Spleen (tissue), 11 donors: ENCODE data around the gene PRSS56. TPM values are rescaled to one million over a fixed set of nuclear protein-coding genes. Genes with fewer than 3 reads are reported as not detected.
"Not testable (repeated sequence)": the region's sequence is repeated elsewhere in the genome, so short reads cannot be mapped to it uniquely, and the experiment has no call there.

ENCODE experiments used
- DNase-seq: peaks from one replicate; pipeline ENCODE4 v3.0.0-alpha.2; 2020
- H3K27ac ChIP-seq, 8 donors: fragments of 200-600 bp; sonication (generic) in 7 of 8; 1 replicate in 4 of 8; 2 replicates in 4 of 8; pipeline versions ENCODE4 v1.5.0 to v1.8.0; 2016 to 2021; ENCODE audit warnings: inconsistent platforms in 4 of 8, mild to moderate bottlenecking in 4 of 8, moderate library complexity in 1 of 8
- H3K27me3 ChIP-seq, 7 donors: fragments of 200-600 bp; sonication (generic) in 6 of 7; replicated peaks in 1 of 7; 1 replicate in 4 of 7; 2 replicates in 3 of 7; pipeline versions ENCODE4 v1.5.0 to v1.8.0; 2016 to 2021; ENCODE audit warnings: inconsistent platforms in 3 of 7, mild to moderate bottlenecking in 1 of 7
- H3K36me3 ChIP-seq, 6 donors: fragments of 200-600 bp; sonication (generic) in 5 of 6; 1 replicate in 4 of 6; 2 replicates in 2 of 6; pipeline versions ENCODE4 v1.5.0 to v1.8.0; 2016 to 2021; ENCODE audit warnings: inconsistent platforms in 2 of 6
- H3K4me1 ChIP-seq, 6 donors: fragments of 200-600 bp; sonication (generic) in 5 of 6; 1 replicate in 3 of 6; 2 replicates in 3 of 6; pipeline versions ENCODE4 v1.5.0 to v1.8.0; 2016 to 2021; ENCODE audit warnings: inconsistent platforms in 3 of 6
- H3K4me3 ChIP-seq, 8 donors: fragments of 200-600 bp; sonication (generic) in 7 of 8; 1 replicate in 4 of 8; 2 replicates in 4 of 8; pipeline versions ENCODE4 v1.5.0 to v1.8.0; 2016 to 2021; ENCODE audit warnings: inconsistent platforms in 4 of 8, mild to moderate bottlenecking in 4 of 8, moderate library complexity in 2 of 8
- H3K9me3 ChIP-seq, 8 donors: fragments of 200-600 bp; sonication (generic) in 7 of 8; 1 replicate in 4 of 8; 2 replicates in 4 of 8; pipeline versions ENCODE4 v1.5.0 to v1.8.0; 2016 to 2021; ENCODE audit warnings: inconsistent platforms in 4 of 8
- POLR2A ChIP-seq, 3 donors: fragments of 450-650 bp; IDR thresholded peaks; one replicate each; pipeline ENCODE4 v1.5.1; 2017; ENCODE audit warnings: antibody characterized with exemption in 3 of 3, mild to moderate bottlenecking in 1 of 3
- POLR2AphosphoS5 ChIP-seq, 3 donors: sonication (generic); formaldehyde crosslinking; IDR thresholded peaks; one replicate each; pipeline ENCODE4 v1.5.1; 2017; ENCODE audit warnings: antibody characterized with exemption in 3 of 3
- WGBS, 5 donors: extraction: QIAGEN DNeasy Blood & Tissue Kit in 3 of 5; methylation state at CpG; one replicate each; pipeline versions ENCODE4 v1.1.5 to v1.1.7; 2013 to 2018; 5-methylcytosine and 5-hydroxymethylcytosine counted together
- intact Hi-C: fragments of 100-400 bp; cut with DNase I; formaldehyde crosslinking; loops from one replicate; pipeline ENCODE4 v1.15.0; 2023; ENCODE audit warnings: low total_unique reads
- polyA plus RNA-seq, 3 donors: library from polyadenylated mRNA; stranded (reverse); fragments of 200-250 nt; gene quantifications; one replicate each; pipeline ENCODE4 v1.2.1, GENCODE V29; 2013
- total RNA-seq, 7 donors: library from RNA; depleted of rRNA in 3 of 7; stranded (reverse); fragments of >200 nt in 3 of 7; fragmentation: NEBNext Ultra II Directional in 4 of 7; extraction: Animal tissue kit (Norgen Biotek cat#: 25700) in 4 of 7; gene quantifications; one replicate each; pipeline versions ENCODE4 v1.1.0 to v1.2.1, GENCODE V29; 2016 to 2021
- TF ChIP-seq, protein P1 (sequence below), 11 experiments: fragments of 200-600 bp in 7 of 11; fragments of 450-650 bp in 4 of 11; sonication (generic) in 4 of 11; IDR thresholded peaks in 8 of 11; conservative IDR thresholded peaks in 3 of 11; 1 replicate in 7 of 11; 2 replicates in 4 of 11; pipeline versions ENCODE4 v1.4.0 to v1.8.0; 2016 to 2021; ENCODE audit warnings: antibody characterized with exemption in 11 of 11, inconsistent platforms in 4 of 11, mild to moderate bottlenecking in 1 of 11
- donor health status: healthy with polysubstance abuse.
- donor health status: DM: no; HTN: no; CAD: no; lungs with moderate emphysema.
- donor health status: DM: no; HTN: no; CAD: no.
- donor health status: Bipolar disorder and iron deficiency.
- donor health status: healthy.
- donor health status: DM: no; HTN: no; CAD: no.
- donor health status: DM: yes; HTN: yes; CAD: no.

Gene PRSS56
- total and polyA plus RNA-seq, 10 donors, result 0.04 to 0.13 TPM; not detected in 8

DNA sequence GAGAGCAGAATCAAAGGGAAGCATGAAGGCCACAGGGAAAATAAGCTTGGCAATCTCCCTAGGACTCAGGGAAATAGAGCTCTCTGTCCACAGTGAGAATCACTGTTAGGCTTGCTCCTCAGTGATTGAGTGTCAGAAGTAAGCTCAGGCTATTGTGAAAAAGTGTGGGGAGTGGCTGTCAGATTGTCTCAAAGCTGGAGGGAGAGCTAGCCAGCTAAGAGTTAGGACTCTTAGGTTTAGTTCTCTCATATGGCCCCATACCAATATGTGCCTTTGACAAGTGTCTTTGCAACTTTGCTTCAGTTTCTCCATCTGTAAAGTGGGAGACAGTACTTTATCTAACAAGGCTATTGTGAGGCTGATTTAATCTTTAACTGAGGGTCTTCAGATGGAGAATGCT, 47.5 kb downstream of the PRSS56 start:
- Histone ChIP-seq H3K27ac (no peak overlapping the region), H3K4me3 (no peak overlapping the region), H3K27me3 (no peaks in the 10 kb centered on the region), H3K9me3 (no peaks in the 10 kb centered on the region), H3K4me1 (peaks cover 0 to 2% (median 0%) of the 10 kb centered on the region in 6 donors), H3K36me3 (peaks cover 10 to 100% (median 98%) of the 10 kb centered on the region in 6 donors)
- intact Hi-C loops, result no loop called here
- TF ChIP-seq, protein P1, sequence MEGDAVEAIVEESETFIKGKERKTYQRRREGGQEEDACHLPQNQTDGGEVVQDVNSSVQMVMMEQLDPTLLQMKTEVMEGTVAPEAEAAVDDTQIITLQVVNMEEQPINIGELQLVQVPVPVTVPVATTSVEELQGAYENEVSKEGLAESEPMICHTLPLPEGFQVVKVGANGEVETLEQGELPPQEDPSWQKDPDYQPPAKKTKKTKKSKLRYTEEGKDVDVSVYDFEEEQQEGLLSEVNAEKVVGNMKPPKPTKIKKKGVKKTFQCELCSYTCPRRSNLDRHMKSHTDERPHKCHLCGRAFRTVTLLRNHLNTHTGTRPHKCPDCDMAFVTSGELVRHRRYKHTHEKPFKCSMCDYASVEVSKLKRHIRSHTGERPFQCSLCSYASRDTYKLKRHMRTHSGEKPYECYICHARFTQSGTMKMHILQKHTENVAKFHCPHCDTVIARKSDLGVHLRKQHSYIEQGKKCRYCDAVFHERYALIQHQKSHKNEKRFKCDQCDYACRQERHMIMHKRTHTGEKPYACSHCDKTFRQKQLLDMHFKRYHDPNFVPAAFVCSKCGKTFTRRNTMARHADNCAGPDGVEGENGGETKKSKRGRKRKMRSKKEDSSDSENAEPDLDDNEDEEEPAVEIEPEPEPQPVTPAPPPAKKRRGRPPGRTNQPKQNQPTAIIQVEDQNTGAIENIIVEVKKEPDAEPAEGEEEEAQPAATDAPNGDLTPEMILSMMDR (IDR thresholded peaks at IDR 0.05 in 8 of 11, conservative IDR thresholded peaks at IDR 0.05 in 3 of 11), result no peak
- TF ChIP-seq POLR2AphosphoS5 (IDR thresholded peaks at IDR 0.05) (no peak), POLR2A (IDR thresholded peaks at IDR 0.05) (no peak)
- no peak for DNase-seq

DNA sequence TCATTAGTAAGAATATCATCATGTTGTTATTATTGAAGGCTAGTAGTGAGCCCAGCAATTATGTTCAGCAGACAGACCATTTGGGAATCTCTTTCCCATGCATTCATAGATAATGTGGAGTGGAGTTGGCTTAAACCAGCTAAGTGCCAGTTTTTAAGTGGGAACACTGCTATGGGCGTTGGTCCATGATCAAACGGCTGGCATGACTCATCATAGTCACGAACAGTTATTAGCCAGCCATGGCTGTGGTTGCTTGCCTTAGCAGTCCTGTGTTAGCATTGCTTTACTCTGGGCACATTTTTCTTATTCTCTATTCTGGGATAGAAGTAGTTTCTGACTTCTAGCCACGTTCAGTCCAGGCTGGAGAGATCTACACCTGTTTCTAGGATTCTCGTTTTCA, 48.0 kb downstream of the PRSS56 start:
- no peaks in the 10 kb centered on the region for H3K27me3 ChIP-seq
- intact Hi-C loops, result no loop called here
- 64 to 84% (median 73%) methylated on average over 5 of the region's 5 CpGs for WGBS, 5 donors
- H3K36me3 ChIP-seq, result peaks cover 10 to 100% (median 97%) of the 10 kb centered on the region in 6 donors
- H3K27ac ChIP-seq, result no peak overlapping the region
- H3K4me1 ChIP-seq, result no peaks in the 10 kb centered on the region
- no peaks in the 10 kb centered on the region for H3K9me3 ChIP-seq
- H3K4me3 ChIP-seq, result no peak overlapping the region
- TF ChIP-seq POLR2A (IDR thresholded peaks at IDR 0.05), result no peak
- TF ChIP-seq POLR2AphosphoS5 (IDR thresholded peaks at IDR 0.05), result no peak
- TF ChIP-seq, protein P1 (IDR thresholded peaks at IDR 0.05 in 8 of 11, conservative IDR thresholded peaks at IDR 0.05 in 3 of 11), result no peak
- DNase-seq, result no peak

GRCh38 chr2:232569541-232569940, 49.4 kb downstream of the PRSS56 start:
- H3K9me3 ChIP-seq, result no peaks in the 10 kb centered on the region
- H3K4me1 ChIP-seq, result no peaks in the 10 kb centered on the region
- intact Hi-C loops, result no loop called here
- H3K36me3 ChIP-seq, result peaks cover 10 to 100% (median 96%) of the 10 kb centered on the region in 6 donors
- TF ChIP-seq, protein P1 (IDR thresholded peaks at IDR 0.05 in 8 of 11, conservative IDR thresholded peaks at IDR 0.05 in 3 of 11), result no peak
- TF ChIP-seq POLR2A (IDR thresholded peaks at IDR 0.05) (no peak), POLR2AphosphoS5 (IDR thresholded peaks at IDR 0.05) (no peak)
- H3K27ac ChIP-seq, result no peak overlapping the region
- H3K4me3 ChIP-seq, result no peak overlapping the region
- 93 to 98% (median 96%) methylated on average over 9 of the region's 9 CpGs for WGBS, 5 donors
- no peaks in the 10 kb centered on the region for H3K27me3 ChIP-seq
- DNase-seq, result no peak

- intact Hi-C loops, H3K27ac ChIP-seq, DNase-seq, H3K9me3 ChIP-seq, H3K4me1 ChIP-seq, H3K4me3 ChIP-seq, H3K27me3 ChIP-seq: not testable (repeated sequence)
- peaks cover 5 to 100% (median 94%) of the 10 kb centered on the region in 6 donors for H3K36me3 ChIP-seq
- WGBS, 5 donors, result 94 to 98% (median 95%) methylated on average over 6 of the region's 6 CpGs
Measured at GRCh38 chr2:232570481-232570880, 50.3 kb downstream of the PRSS56 start.

GRCh38 chr2:232571026-232571474, 50.9 kb downstream of the PRSS56 start:
- Histone ChIP-seq H3K27ac (no peak overlapping the region), H3K4me1 (no peaks in the 10 kb centered on the region), H3K4me3 (no peak overlapping the region), H3K9me3 (no peaks in the 10 kb centered on the region), H3K36me3 (peaks cover 5 to 100% (median 88%) of the 10 kb centered on the region in 6 donors), H3K27me3 (no peaks in the 10 kb centered on the region)
- TF ChIP-seq, protein P1 (IDR thresholded peaks at IDR 0.05 in 8 of 11, conservative IDR thresholded peaks at IDR 0.05 in 3 of 11), result no peak
- no peak for TF ChIP-seq POLR2A (IDR thresholded peaks at IDR 0.05)
- TF ChIP-seq POLR2AphosphoS5 (IDR thresholded peaks at IDR 0.05), result no peak
- DNase-seq, result no peak
- intact Hi-C loops, result no loop called here
- 80 to 90% (median 87%) methylated on average over 7 of the region's 7 CpGs for WGBS, 5 donors
